GM12878 (cell line): ENCODE results near the gene TMEM151A. TPM values are rescaled to one million over a fixed set of nuclear protein-coding genes. Genes with fewer than 3 reads are reported as not detected.

Experiments
- ATAC-seq: fragments of 200-7000 bp; cut with Tn5 transposase; 3 replicates; pipeline ENCODE4 v1.9.1; 2020; ENCODE audit warnings: mild to moderate bottlenecking, moderate library complexity
- BruUV-seq: library from RNA; stranded (reverse); fragments of 400-500 nt; replicated peaks from 2 replicates; lab custom pipeline; 2021; lab: Mats Ljungman, UMichigan
- CTCF ChIA-PET: fragments of 300-600 bp; sonication (Branson Sonifier 250); formaldehyde crosslinking; extraction: SDS; loops from one replicate; lab custom pipeline; 2021; ENCODE audit warnings: inconsistent platforms; lab: Yijun Ruan, JAX
- POLR2A ChIA-PET: fragments of 350-600 bp; formaldehyde crosslinking; extraction: SDS; loops from one replicate; lab custom pipeline; 2021; ENCODE audit warnings: inconsistent platforms; lab: Charles Lee
- RAD21 ChIA-PET: fragments of 300-600 bp; sonication (Branson Sonifier 250); formaldehyde crosslinking; loops from one replicate; lab custom pipeline; 2023; ENCODE audit warnings: antibody characterized with exemption; ENCODE audit not compliant: unreplicated experiment; lab: Charles Lee
- SMC1A ChIA-PET: fragments of 300-600 bp; sonication (Branson Sonifier 250); formaldehyde crosslinking; loops from one replicate; lab custom pipeline; 2023; ENCODE audit not compliant: unreplicated experiment, uncharacterized antibody; lab: Charles Lee
- DNase-seq: peaks from one replicate; pipeline ENCODE4 v3.0.0-alpha.2; 2011; ENCODE audit warnings: low read depth, low spot score
- FAIRE-seq: peaks from 3 replicates; lab custom pipeline; 2011; peaks lifted over from hg19 to GRCh38; lab: Jason Lieb, UNC
- H2AFZ ChIP-seq: 2 replicates; pipeline ENCODE4 v1.6.0; 2011; ENCODE audit warnings: low read depth, low read length, control low read depth; ENCODE audit not compliant: control insufficient read depth
- H3K27ac ChIP-seq: 2 replicates; pipeline ENCODE4 v1.5.1; 2011; ENCODE audit warnings: control low read depth; ENCODE audit not compliant: control insufficient read depth, insufficient read depth
- H3K27me3 ChIP-seq, 2 experiments: replicated peaks in 1 of 2; 2 replicates each; pipeline versions ENCODE4 v1.6.0 to v1.6.1; 2011; ENCODE audit warnings: low read length in 1 of 2; ENCODE audit not compliant: control insufficient read depth in 2 of 2, insufficient read depth in 2 of 2
- H3K36me3 ChIP-seq, 2 experiments: 2 replicates each; pipeline ENCODE4 v1.5.1; 2011; ENCODE audit warnings: low read length in 1 of 2; ENCODE audit not compliant: control insufficient read depth in 2 of 2, insufficient read depth in 2 of 2
- H3K4me1 ChIP-seq: 2 replicates; pipeline ENCODE4 v1.6.1; 2011; ENCODE audit warnings: mild to moderate bottlenecking, low read length, moderate library complexity, mixed read lengths; ENCODE audit not compliant: control insufficient read depth, insufficient read depth
- H3K4me2 ChIP-seq: 2 replicates; pipeline ENCODE4 v1.6.0; 2011; ENCODE audit warnings: control low read depth; ENCODE audit not compliant: control insufficient read depth, insufficient read depth
- H3K4me3 ChIP-seq: fragments of 200-600 bp; sonication (generic); 2 replicates; pipeline ENCODE4 v1.5.1; 2016
- H3K79me2 ChIP-seq: 2 replicates; pipeline ENCODE4 v1.6.0; 2011; ENCODE audit warnings: low read length; ENCODE audit not compliant: control insufficient read depth, insufficient read depth
- H3K9ac ChIP-seq: 2 replicates; pipeline ENCODE4 v1.8.0; 2011; ENCODE audit warnings: low read length, control low read depth, mixed read lengths; ENCODE audit not compliant: control insufficient read depth, insufficient read depth
- H3K9me3 ChIP-seq: replicated peaks from 3 replicates; pipeline ENCODE4 v1.5.1; 2011; ENCODE audit warnings: mild to moderate bottlenecking, low read length; ENCODE audit not compliant: control insufficient read depth, insufficient read depth
- H4K20me1 ChIP-seq: 2 replicates; pipeline ENCODE4 v1.6.0; 2011; ENCODE audit not compliant: control insufficient read depth, insufficient read depth
- CHD1 ChIP-seq: IDR thresholded peaks from 2 replicates; pipeline ENCODE4 v1.6.1; 2012; ENCODE audit warnings: low read depth, low read length, improper control_type of control experiment
- CREB1 ChIP-seq: IDR thresholded peaks from 2 replicates; pipeline ENCODE4 v1.6.1; 2012; ENCODE audit warnings: low read depth, mild to moderate bottlenecking, inconsistent platforms
- FOS ChIP-seq: IDR thresholded peaks from 3 replicates; pipeline ENCODE4 v1.6.1; 2011; ENCODE audit warnings: borderline replicate concordance; ENCODE audit not compliant: insufficient read length; ENCODE audit errors: extremely low read depth
- GATAD2B ChIP-seq: fragments of 450-650 bp; conservative IDR thresholded peaks from 2 replicates; pipeline ENCODE4 v1.6.1; 2017; ENCODE audit warnings: low read depth, mild to moderate bottlenecking, moderate library complexity
- IRF4 ChIP-seq: IDR thresholded peaks from 2 replicates; pipeline ENCODE4 v1.6.1; 2011; ENCODE audit warnings: low read depth, low read length
- LARP7 ChIP-seq: fragments of 450-650 bp; IDR thresholded peaks from 2 replicates; pipeline ENCODE4 v1.6.1; 2017; ENCODE audit warnings: mild to moderate bottlenecking
- NFIC ChIP-seq: IDR thresholded peaks from 2 replicates; pipeline ENCODE4 v1.6.1; 2012; ENCODE audit warnings: low read depth, mild to moderate bottlenecking, inconsistent platforms, low read length, moderate library complexity
- NRF1 ChIP-seq: conservative IDR thresholded peaks from 2 replicates; pipeline ENCODE4 v1.6.1; 2011; ENCODE audit warnings: mild to moderate bottlenecking, low read depth, low read length, improper control_type of control experiment
- PML ChIP-seq: IDR thresholded peaks from 2 replicates; pipeline ENCODE4 v1.6.1; 2012; ENCODE audit warnings: low read length, inconsistent platforms
- RCOR1 ChIP-seq: conservative IDR thresholded peaks from 2 replicates; pipeline ENCODE4 v1.6.1; 2012; ENCODE audit warnings: low read depth, low read length, improper control_type of control experiment
- REST ChIP-seq: IDR thresholded peaks from 2 replicates; pipeline ENCODE4 v1.6.1; 2012; ENCODE audit warnings: mild to moderate bottlenecking, low read depth, low read length
- TCF3 ChIP-seq: IDR thresholded peaks from 2 replicates; pipeline ENCODE4 v1.6.1; 2012; ENCODE audit warnings: low read depth, mild to moderate bottlenecking, low read length, borderline replicate concordance; ENCODE audit not compliant: insufficient read depth
- ZBED1 ChIP-seq: IDR thresholded peaks from 2 replicates; pipeline ENCODE4 v1.6.1; 2016; ENCODE audit warnings: borderline replicate concordance
- WGBS: methylation state at CpG from one replicate; pipeline ENCODE4 v1.1.6; 2016; ENCODE audit warnings: low lambda C conversion rate; ENCODE audit not compliant: insufficient replicate concordance, insufficient coverage; ENCODE audit errors: missing lambda C conversion rate; 5-methylcytosine and 5-hydroxymethylcytosine counted together
- in situ Hi-C: fragments of 300-500 bp; cut with MboI; formaldehyde crosslinking; loops from 9 replicates; pipeline ENCODE4 v1.14.3; 2018; ENCODE audit warnings: mixed read lengths
- intact Hi-C: fragments of 100-400 bp; cut with micrococcal nuclease; formaldehyde crosslinking; loops from one replicate; pipeline ENCODE4 v1.14.2; 2022; ENCODE audit not compliant: unreplicated experiment
- polyA plus RNA-seq, 11 experiments: library from polyadenylated mRNA; depleted of rRNA in 4 of 11; unstranded in 6 of 11; stranded (reverse) in 5 of 11; fragments of >200 nt; fragmentation: Nextera tagmentation in 4 of 11; fragmentation: Illumina TruSeq in 1 of 11; extraction: Ambion mirVana in 4 of 11; extraction: Trizol in 1 of 11; gene quantifications; 1 replicate in 1 of 11; 2 replicates in 10 of 11; pipeline versions ENCODE4 v1.2.1 to v1.2.3, GENCODE V29; 2011 to 2016; ENCODE audit warnings: inconsistent platforms in 2 of 11, missing spikeins in 2 of 11, low read depth in 1 of 11
- total RNA-seq, 4 experiments: library from RNA; depleted of rRNA in 3 of 4; stranded (reverse); fragments of >200 nt in 3 of 4; fragmentation: Illumina TruSeq in 1 of 4; extraction: Trizol in 1 of 4; gene quantifications; 2 replicates each; pipeline versions ENCODE4 v1.2.1 to v1.2.3, GENCODE V29; 2013 to 2021
- TF ChIP-seq, protein P1 (sequence below): fragments of 450-650 bp; IDR thresholded peaks from 2 replicates; pipeline ENCODE4 v1.6.1; 2017; ENCODE audit warnings: mild to moderate bottlenecking
- TF ChIP-seq, protein P2 (sequence below): fragments of 450-650 bp; formaldehyde crosslinking; IDR thresholded peaks from 2 replicates; pipeline ENCODE4 v1.5.0; 2022; ENCODE audit warnings: mild to moderate bottlenecking, missing genetic modification characterization

Gene TMEM151A
- total and polyA plus RNA-seq, 10 of the 15 experiments (the other 5 are each of a cell fraction or from before 2014, with no cell fraction given) = not detected

DNA sequence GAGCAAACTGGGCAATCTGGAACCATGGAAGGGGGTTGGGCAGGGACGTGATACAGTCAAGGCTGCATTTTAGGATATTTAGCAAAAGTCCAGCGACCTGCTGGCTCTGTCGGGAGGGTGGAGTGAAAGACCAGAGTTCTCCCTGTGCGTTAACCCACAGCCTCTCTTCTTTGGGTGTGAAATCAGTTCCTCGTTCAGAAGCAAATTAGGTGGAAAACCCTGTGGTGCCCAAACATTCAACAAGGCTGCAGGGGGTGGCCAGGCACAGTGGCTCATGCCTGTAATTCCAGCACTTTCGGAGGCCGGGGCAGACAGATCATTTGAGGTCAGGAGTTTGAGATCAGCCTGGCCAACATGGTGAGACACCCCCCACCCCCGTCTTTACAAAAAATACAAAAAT, 5.9 kb downstream of the TMEM151A start:
- no peaks in the 10 kb centered on the region for H3K79me2 ChIP-seq
- ChIA-PET CTCF (interaction anchor here (1.6 to 4.2 kb wide), 3 partner anchors 14 to 91 kb away, joined by 4 to 25 read pairs (median 7); no protein-coding TSS in a partner anchor), RAD21 (interaction anchor here (1.2 kb wide), 1 partner anchor 14 kb away, joined by 3 read pairs; no protein-coding TSS in a partner anchor), SMC1A (interaction anchor here (1.1 kb wide), 1 partner anchor 14 kb away, joined by 8 read pairs; no protein-coding TSS in a partner anchor), POLR2A (interaction anchor here (0.8 to 1.0 kb wide), 2 partner anchors 8 to 34 kb away, joined by 3 read pairs; partner anchors contain the start of gene YIF1A)
- no peaks in the 10 kb centered on the region for H4K20me1 ChIP-seq
- no peak overlapping the region for H3K4me3 ChIP-seq
- intact Hi-C loops = no loop called here
- no peak overlapping the region for H3K9ac ChIP-seq
- DNase-seq (no peak), ATAC-seq (no peak), FAIRE-seq (no peak)
- 14% methylated on average over 8 of the region's 8 CpGs for WGBS
- no peak overlapping the region for H3K27ac ChIP-seq
- no peak overlapping the region for H2AFZ ChIP-seq
- H3K4me1 ChIP-seq = no peaks in the 10 kb centered on the region
- BruUV-seq = no TSS peak
- H3K27me3 ChIP-seq = peaks cover 2 to 4% of the 10 kb centered on the region in 2 experiments; a peak in 2 of 4 replicates
- H3K9me3 ChIP-seq = no peaks in the 10 kb centered on the region
- no peak overlapping the region for H3K4me2 ChIP-seq
- H3K36me3 ChIP-seq = no peaks in the 10 kb centered on the region
- in situ Hi-C loops = no loop called here
- TF ChIP-seq RCOR1 = no peak
- no peak for TF ChIP-seq CREB1
- no peak for TF ChIP-seq NRF1
- TF ChIP-seq GATAD2B = no peak
- TF ChIP-seq PML = no peak
- no peak for TF ChIP-seq IRF4
- TF ChIP-seq ZBED1 = no peak
- TF ChIP-seq, protein P1, sequence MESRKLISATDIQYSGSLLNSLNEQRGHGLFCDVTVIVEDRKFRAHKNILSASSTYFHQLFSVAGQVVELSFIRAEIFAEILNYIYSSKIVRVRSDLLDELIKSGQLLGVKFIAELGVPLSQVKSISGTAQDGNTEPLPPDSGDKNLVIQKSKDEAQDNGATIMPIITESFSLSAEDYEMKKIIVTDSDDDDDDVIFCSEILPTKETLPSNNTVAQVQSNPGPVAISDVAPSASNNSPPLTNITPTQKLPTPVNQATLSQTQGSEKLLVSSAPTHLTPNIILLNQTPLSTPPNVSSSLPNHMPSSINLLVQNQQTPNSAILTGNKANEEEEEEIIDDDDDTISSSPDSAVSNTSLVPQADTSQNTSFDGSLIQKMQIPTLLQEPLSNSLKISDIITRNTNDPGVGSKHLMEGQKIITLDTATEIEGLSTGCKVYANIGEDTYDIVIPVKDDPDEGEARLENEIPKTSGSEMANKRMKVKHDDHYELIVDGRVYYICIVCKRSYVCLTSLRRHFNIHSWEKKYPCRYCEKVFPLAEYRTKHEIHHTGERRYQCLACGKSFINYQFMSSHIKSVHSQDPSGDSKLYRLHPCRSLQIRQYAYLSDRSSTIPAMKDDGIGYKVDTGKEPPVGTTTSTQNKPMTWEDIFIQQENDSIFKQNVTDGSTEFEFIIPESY = no peak
- no peak for TF ChIP-seq TCF3
- TF ChIP-seq REST = no peak
- no peak for TF ChIP-seq LARP7
- no peak for TF ChIP-seq CHD1
- TF ChIP-seq, protein P2, sequence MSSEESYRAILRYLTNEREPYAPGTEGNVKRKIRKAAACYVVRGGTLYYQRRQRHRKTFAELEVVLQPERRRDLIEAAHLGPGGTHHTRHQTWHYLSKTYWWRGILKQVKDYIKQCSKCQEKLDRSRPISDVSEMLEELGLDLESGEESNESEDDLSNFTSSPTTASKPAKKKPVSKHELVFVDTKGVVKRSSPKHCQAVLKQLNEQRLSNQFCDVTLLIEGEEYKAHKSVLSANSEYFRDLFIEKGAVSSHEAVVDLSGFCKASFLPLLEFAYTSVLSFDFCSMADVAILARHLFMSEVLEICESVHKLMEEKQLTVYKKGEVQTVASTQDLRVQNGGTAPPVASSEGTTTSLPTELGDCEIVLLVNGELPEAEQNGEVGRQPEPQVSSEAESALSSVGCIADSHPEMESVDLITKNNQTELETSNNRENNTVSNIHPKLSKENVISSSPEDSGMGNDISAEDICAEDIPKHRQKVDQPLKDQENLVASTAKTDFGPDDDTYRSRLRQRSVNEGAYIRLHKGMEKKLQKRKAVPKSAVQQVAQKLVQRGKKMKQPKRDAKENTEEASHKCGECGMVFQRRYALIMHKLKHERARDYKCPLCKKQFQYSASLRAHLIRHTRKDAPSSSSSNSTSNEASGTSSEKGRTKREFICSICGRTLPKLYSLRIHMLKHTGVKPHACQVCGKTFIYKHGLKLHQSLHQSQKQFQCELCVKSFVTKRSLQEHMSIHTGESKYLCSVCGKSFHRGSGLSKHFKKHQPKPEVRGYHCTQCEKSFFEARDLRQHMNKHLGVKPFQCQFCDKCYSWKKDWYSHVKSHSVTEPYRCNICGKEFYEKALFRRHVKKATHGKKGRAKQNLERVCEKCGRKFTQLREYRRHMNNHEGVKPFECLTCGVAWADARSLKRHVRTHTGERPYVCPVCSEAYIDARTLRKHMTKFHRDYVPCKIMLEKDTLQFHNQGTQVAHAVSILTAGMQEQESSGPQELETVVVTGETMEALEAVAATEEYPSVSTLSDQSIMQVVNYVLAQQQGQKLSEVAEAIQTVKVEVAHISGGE = no peak
- TF ChIP-seq FOS = no peak
- TF ChIP-seq NFIC = no peak
